Measurements from ENCODE around the gene STX4.
A peak's percentile ranks its signal among the peaks of the same experiment; 100 is the strongest.

The STX4 gene

DNA sequence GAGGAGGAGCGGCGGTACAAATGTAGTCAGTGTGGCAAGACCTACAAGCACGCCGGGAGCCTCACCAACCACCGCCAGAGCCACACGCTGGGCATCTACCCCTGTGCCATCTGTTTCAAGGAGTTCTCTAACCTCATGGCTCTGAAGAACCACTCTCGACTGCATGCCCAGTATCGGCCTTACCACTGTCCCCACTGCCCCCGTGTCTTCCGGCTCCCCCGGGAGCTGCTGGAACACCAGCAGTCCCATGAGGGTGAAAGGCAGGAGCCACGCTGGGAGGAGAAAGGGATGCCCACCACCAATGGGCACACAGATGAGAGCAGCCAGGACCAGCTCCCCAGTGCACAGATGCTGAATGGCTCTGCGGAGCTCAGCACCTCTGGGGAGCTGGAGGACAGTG is 43.7 kb downstream of the STX4 start:
- peaks cover 36% of the 10 kb centered on the region for H3K36me3 Mint-ChIP-seq (ENCODE audit: low read depth)
- H3K27ac Mint-ChIP-seq: no peak overlapping the region
- H3K27me3 Mint-ChIP-seq (ENCODE audit: low read depth): no peaks in the 10 kb centered on the region
- no peak overlapping the region for H3K4me3 Mint-ChIP-seq
- H3K4me1 Mint-ChIP-seq: peaks cover 18% of the 10 kb centered on the region
- no peaks in the 10 kb centered on the region for H3K9me3 Mint-ChIP-seq
- TF ChIP-seq, protein P1, sequence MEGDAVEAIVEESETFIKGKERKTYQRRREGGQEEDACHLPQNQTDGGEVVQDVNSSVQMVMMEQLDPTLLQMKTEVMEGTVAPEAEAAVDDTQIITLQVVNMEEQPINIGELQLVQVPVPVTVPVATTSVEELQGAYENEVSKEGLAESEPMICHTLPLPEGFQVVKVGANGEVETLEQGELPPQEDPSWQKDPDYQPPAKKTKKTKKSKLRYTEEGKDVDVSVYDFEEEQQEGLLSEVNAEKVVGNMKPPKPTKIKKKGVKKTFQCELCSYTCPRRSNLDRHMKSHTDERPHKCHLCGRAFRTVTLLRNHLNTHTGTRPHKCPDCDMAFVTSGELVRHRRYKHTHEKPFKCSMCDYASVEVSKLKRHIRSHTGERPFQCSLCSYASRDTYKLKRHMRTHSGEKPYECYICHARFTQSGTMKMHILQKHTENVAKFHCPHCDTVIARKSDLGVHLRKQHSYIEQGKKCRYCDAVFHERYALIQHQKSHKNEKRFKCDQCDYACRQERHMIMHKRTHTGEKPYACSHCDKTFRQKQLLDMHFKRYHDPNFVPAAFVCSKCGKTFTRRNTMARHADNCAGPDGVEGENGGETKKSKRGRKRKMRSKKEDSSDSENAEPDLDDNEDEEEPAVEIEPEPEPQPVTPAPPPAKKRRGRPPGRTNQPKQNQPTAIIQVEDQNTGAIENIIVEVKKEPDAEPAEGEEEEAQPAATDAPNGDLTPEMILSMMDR (IDR thresholded peaks at IDR 0.05; ENCODE audit: unreplicated experiment in 3 of 3): no peak

DNA sequence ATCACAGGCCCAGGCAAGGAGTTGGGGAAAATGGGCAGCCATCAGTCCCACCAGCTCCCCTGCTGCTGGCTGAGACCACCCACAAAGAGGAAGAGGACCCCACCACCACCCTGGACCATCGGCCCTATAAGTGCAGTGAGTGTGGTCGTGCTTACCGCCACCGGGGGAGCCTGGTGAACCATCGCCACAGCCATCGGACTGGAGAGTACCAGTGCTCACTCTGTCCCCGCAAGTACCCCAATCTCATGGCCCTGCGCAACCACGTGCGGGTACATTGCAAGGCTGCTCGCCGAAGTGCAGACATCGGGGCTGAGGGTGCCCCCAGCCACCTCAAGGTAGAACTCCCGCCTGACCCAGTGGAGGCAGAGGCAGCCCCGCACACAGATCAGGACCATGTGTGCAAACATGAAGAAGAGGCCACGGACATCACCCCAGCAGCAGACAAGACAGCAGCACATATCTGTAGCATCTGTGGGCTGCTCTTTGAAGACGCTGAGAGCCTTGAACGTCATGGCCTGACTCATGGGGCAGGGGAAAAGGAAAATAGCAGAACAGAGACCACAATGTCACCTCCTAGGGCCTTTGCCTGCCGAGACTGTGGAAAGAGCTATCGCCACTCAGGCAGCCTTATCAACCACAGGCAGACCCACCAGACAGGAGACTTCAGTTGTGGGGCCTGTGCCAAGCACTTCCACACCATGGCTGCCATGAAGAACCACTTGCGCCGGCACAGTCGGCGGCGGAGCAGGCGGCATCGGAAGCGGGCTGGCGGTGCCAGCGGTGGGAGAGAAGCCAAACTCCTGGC is 44.4 kb downstream of the STX4 start:
- TF ChIP-seq, protein P1 (IDR thresholded peaks at IDR 0.05; ENCODE audit: unreplicated experiment in 3 of 3): no peak
- Mint-ChIP-seq H3K27me3 (ENCODE audit: low read depth) (peaks cover 3% of the 10 kb centered on the region), H3K9me3 (no peaks in the 10 kb centered on the region), H3K4me1 (peaks cover 16% of the 10 kb centered on the region), H3K4me3 (peak overlapping the region in 1 of 3 experiments; percentile 21), H3K36me3 (ENCODE audit: low read depth) (peaks cover 42% of the 10 kb centered on the region), H3K27ac (no peak overlapping the region)

DNA sequence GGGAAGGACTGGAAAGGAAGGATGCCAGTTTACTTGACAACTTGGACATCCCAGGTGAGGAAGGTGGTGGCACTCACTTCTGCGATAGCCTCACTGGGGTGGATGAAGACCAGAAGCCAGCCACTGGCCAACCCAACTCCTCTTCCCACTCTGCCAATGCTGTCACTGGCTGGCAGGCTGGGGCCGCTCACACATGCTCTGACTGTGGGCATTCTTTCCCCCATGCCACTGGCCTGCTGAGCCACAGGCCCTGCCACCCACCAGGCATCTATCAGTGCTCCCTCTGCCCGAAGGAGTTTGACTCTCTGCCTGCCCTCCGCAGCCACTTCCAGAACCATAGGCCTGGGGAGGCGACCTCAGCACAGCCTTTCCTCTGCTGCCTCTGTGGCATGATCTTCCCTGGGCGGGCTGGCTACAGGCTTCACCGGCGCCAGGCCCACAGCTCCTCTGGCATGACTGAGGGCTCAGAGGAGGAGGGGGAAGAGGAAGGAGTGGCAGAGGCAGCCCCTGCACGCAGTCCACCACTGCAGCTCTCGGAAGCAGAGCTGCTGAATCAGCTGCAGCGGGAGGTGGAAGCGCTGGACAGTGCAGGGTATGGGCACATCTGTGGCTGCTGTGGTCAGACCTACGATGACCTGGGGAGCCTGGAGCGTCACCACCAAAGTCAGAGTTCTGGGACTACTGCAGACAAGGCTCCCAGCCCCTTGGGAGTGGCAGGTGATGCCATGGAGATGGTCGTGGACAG is 45.4 kb downstream of the STX4 start:
- Mint-ChIP-seq H3K9me3 (no peaks in the 10 kb centered on the region), H3K36me3 (ENCODE audit: low read depth) (peaks cover 42% of the 10 kb centered on the region), H3K4me1 (peaks cover 15% of the 10 kb centered on the region), H3K27ac (no peak overlapping the region), H3K27me3 (ENCODE audit: low read depth) (peaks cover 3% of the 10 kb centered on the region), H3K4me3 (peak overlapping the region in 2 of 3 experiments; percentile 17 to 38)
- TF ChIP-seq, protein P1 (IDR thresholded peaks at IDR 0.05; ENCODE audit: unreplicated experiment in 3 of 3): no peak

DNA sequence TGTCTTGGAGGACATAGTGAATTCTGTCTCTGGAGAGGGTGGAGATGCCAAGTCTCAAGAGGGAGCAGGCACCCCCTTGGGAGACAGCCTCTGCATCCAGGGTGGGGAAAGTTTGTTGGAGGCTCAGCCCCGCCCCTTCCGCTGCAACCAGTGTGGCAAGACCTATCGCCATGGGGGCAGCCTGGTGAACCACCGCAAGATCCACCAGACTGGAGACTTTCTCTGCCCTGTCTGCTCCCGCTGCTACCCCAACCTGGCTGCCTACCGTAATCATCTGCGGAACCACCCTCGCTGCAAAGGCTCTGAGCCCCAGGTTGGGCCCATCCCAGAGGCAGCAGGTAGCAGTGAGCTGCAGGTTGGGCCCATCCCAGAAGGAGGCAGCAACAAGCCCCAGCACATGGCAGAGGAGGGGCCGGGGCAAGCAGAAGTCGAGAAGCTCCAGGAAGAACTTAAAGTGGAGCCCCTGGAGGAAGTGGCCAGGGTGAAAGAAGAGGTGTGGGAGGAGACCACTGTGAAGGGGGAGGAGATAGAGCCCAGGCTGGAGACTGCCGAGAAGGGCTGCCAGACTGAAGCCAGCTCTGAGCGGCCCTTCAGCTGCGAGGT is 46.1 kb downstream of the STX4 start:
- H3K4me1 Mint-ChIP-seq: peaks cover 14% of the 10 kb centered on the region

DNA sequence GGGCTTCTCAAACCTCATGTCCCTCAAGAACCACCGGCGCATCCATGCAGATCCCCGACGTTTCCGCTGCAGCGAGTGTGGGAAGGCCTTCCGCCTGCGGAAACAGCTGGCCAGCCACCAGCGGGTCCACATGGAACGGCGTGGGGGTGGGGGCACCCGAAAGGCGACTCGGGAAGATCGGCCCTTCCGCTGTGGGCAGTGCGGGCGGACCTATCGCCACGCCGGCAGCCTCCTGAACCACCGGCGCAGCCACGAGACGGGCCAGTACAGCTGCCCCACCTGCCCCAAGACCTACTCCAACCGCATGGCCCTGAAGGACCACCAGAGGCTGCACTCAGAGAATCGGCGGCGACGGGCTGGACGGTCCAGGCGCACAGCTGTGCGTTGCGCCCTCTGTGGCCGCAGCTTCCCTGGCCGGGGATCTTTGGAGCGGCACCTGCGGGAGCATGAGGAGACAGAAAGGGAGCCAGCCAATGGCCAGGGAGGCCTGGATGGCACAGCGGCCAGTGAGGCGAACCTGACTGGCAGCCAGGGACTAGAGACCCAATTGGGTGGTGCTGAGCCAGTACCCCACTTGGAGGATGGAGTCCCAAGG is 46.8 kb downstream of the STX4 start:
- TF ChIP-seq, protein P1 (IDR thresholded peaks at IDR 0.05; ENCODE audit: unreplicated experiment in 3 of 3): no peak
- Mint-ChIP-seq H3K27ac (no peak overlapping the region), H3K9me3 (no peaks in the 10 kb centered on the region), H3K4me1 (peaks cover 8% of the 10 kb centered on the region), H3K27me3 (ENCODE audit: low read depth) (peaks cover 3% of the 10 kb centered on the region), H3K36me3 (ENCODE audit: low read depth) (peaks cover 39% of the 10 kb centered on the region), H3K4me3 (no peak overlapping the region)

More for the DNA sequence above, 46.1 kb downstream of the STX4 start:
- H3K27me3 Mint-ChIP-seq (ENCODE audit: low read depth): peaks cover 3% of the 10 kb centered on the region
- peaks cover 42% of the 10 kb centered on the region for H3K36me3 Mint-ChIP-seq (ENCODE audit: low read depth)
- no peaks in the 10 kb centered on the region for H3K9me3 Mint-ChIP-seq
- H3K4me3 Mint-ChIP-seq: no peak overlapping the region
- TF ChIP-seq, protein P1 (IDR thresholded peaks at IDR 0.05; ENCODE audit: unreplicated experiment in 3 of 3): no peak
- no peak overlapping the region for H3K27ac Mint-ChIP-seq
